SK-N-MC (cell line): ENCODE results near the gene KLHL35.

Experiments
- DNase-seq: peaks from one replicate; pipeline ENCODE4 v3.0.0-alpha.2; 2011; ENCODE audit warnings: low read depth, low spot score
- H3K27ac ChIP-seq: fragments of 200-600 bp; sonication (generic); 2 replicates; pipeline ENCODE4 v1.5.1; 2016; ENCODE audit warnings: mixed run types
- H3K36me3 ChIP-seq: fragments of 200-600 bp; sonication (generic); 2 replicates; pipeline ENCODE4 v1.6.1; 2017; ENCODE audit warnings: antibody characterized with exemption, low read length, mixed read lengths; ENCODE audit not compliant: insufficient read depth
- H3K4me3 ChIP-seq: fragments of 200-600 bp; sonication (generic); 2 replicates; pipeline ENCODE4 v1.5.1; 2016
- H3K9ac ChIP-seq: fragments of 200-600 bp; sonication (generic); 2 replicates; pipeline ENCODE4 v1.8.0; 2017; ENCODE audit warnings: mixed run types, mixed read lengths; ENCODE audit not compliant: insufficient read length
- H3K9me3 ChIP-seq: fragments of 200-600 bp; sonication (generic); 2 replicates; pipeline ENCODE4 v1.6.1; 2017; ENCODE audit warnings: low read depth, mild to moderate bottlenecking, antibody characterized with exemption, low read length, moderate library complexity, mixed read lengths
- EZH2 ChIP-seq: fragments of 200-600 bp; sonication (generic); IDR thresholded peaks from one replicate; pipeline ENCODE4 v1.6.1; 2017; ENCODE audit warnings: antibody characterized with exemption
- FOXP2 ChIP-seq: optimal IDR thresholded peaks from 2 replicates; pipeline ENCODE3; 2011; ENCODE audit warnings: mild to moderate bottlenecking, moderate library complexity; ENCODE audit not compliant: insufficient read depth; ENCODE audit errors: extremely low read length, control extremely low read depth
- POLR2AphosphoS5 ChIP-seq: IDR thresholded peaks from 2 replicates; pipeline ENCODE4 v1.6.1; 2012; ENCODE audit warnings: mild to moderate bottlenecking, low read depth, low read length, borderline replicate concordance

KLHL35 gene

DNA sequence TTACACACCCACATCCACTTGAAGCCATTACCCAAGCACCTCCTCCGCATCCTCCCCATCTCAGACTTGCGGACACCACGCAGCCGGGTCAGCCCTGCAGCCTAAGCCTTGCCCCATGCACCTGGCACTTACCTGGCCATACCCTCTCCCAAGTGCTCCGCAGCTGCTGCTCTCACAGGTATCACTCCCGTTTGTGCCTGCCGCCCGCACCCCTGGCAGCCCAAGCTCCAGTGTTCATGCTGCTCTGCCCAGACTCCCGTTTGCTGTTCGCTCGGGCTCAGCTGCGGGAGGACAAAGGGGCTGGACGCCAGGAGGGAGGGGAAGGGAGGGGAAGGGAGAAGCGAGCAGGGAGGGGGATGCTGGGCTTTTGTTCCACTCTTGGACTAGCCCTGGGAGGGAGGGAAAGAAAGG is at the start of gene KLHL35:
Gene KLHL35, minus strand, starts transcription at position 293 of the 411 bp plus-strand sequence. CDS start 2,574 bp downstream, outside the sequence.
- no peak for DNase-seq
- no peak for TF ChIP-seq FOXP2
- TF ChIP-seq EZH2 = no peak
- no peak for TF ChIP-seq POLR2AphosphoS5
- Histone ChIP-seq H3K27ac (no peak within 1 kb of the TSS), H3K9me3 (no peaks in the 10 kb centered on the region), H3K4me3 (no peak within 1 kb of the TSS), H3K36me3 (no peaks in the 10 kb centered on the region), H3K9ac (no peak within 1 kb of the TSS)

- Histone ChIP-seq H3K27ac (no peak overlapping the region), H3K36me3 (no peaks in the 10 kb centered on the region), H3K4me3 (no peak overlapping the region), H3K9ac (no peak overlapping the region), H3K9me3 (no peaks in the 10 kb centered on the region)
- no peak for DNase-seq
- no peak for TF ChIP-seq FOXP2
- TF ChIP-seq EZH2 = no peak
- TF ChIP-seq POLR2AphosphoS5 = no peak
Measured at GRCh38 chr11:75481922-75482606, 49.1 kb upstream of the KLHL35 start.

DNA sequence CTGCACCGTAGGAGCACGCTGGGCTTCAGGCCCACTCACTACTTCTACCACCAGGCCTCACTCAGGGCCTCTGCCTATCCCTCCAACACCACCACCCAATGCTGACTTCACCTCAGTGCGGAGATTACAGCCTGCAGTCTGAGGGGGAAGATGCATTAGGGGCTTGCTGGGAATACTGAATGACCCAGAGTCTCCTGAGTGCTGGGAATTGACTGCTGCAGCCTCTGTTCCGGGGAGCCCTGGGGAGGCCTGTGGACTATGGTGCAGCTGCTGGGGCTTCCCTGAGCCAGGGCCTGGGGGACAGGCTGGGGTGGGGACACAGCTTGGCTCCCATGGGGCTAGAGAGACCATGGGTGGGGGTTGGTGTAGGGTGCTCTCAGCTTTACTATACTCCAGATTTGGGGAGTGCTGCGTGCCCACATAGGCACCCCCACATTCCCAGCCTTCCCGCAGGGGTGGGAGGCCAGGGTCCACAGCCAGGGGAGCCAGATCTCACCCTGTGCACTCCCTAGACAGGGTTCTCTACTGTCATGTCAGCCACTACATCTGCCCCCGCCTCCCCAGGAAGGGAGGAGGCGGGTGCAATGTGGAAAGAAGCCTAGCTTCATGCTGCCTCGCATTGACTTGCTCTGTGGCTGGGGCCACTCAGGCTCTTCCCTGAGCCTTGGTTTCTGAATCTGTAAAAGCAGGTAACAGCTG is 48.4 kb upstream of the KLHL35 start:
- no peaks in the 10 kb centered on the region for H3K36me3 ChIP-seq
- H3K27ac ChIP-seq = no peak overlapping the region
- no peaks in the 10 kb centered on the region for H3K9me3 ChIP-seq
- TF ChIP-seq EZH2 (no peak), FOXP2 (no peak), POLR2AphosphoS5 (no peak)
- no peak overlapping the region for H3K9ac ChIP-seq
- H3K4me3 ChIP-seq = no peak overlapping the region
- DNase-seq = no peak

DNA sequence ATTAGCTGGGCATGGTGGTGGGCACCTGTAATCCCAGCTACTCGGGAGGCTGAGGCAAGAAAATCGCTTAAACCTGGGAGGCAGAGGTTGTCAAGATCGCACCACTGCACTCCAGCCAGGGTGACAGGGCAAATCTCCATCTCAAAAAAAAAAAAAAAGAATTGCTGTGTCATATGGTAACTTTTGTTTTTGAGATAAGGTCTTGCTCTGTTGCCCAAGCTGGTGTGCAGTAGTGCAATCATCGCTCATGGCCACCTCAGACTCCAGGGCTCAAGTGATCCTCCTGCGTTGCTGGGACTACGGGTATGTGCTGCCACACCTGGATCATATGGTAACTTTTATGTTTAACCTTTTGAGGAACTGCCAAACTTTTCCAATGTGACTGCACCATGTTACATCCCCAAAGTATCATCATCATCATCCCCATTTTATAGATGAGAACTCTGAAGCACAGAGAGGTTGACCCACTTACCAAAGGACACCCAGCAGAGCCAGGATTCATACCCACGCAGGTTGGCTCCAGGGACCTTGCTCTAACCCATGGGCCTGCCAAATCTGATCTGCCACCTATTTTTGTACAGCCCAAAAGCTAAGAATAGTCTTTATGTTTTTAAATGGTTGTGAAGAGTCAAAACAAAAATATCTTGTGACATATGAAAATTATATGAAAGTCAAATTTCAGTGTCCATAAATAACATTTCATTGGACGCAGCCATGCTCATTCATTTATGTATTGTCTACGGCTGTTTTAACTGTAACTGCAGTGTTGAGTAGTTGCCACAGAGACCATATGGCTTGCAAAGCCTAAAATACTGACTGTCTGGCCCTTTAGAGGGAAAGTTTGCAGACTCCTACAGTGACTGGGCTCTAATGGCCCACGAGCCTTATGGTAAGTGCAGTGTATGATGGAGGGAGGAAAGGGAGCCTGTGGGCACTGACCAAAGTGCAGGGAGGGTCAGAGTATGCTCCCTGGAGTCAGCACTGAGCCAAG is 47.5 kb upstream of the KLHL35 start:
- Histone ChIP-seq H3K4me3 (no peak overlapping the region), H3K9ac (no peak overlapping the region), H3K36me3 (no peaks in the 10 kb centered on the region), H3K27ac (no peak overlapping the region), H3K9me3 (no peaks in the 10 kb centered on the region)
- no peak for DNase-seq
- TF ChIP-seq FOXP2 (no peak), EZH2 (no peak), POLR2AphosphoS5 (no peak)

DNA sequence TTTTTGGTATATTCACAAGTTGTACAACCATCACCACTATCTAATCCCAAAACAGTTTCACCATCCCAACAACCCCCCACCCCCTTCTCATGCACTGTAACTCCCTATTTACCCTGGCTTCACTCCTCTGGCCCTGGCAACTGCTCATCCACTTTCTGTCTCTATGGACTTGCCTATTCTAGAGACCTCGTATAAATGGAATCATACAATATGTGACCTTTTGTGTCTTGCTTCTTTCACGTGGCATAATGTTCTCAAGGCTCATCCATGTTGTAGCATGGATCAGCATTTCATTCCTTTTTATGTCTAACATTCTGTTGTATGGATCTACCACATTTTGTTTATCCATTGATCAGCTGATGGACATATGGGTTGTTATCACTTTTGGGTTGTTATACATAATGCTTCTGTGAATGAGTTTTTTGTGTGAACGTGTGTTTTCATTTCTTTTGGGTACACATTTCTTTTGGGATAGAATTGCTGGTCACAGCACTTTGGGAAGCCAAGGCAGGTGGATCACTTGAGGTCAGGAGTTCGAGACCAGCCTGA is 46.7 kb upstream of the KLHL35 start:
- H3K4me3 ChIP-seq = no peak overlapping the region
- TF ChIP-seq FOXP2 = no peak
- TF ChIP-seq POLR2AphosphoS5 = no peak
- no peak for TF ChIP-seq EZH2
- no peak overlapping the region for H3K27ac ChIP-seq
- no peak for DNase-seq
- H3K9ac ChIP-seq = no peak overlapping the region
- no peaks in the 10 kb centered on the region for H3K9me3 ChIP-seq
- no peaks in the 10 kb centered on the region for H3K36me3 ChIP-seq

DNA sequence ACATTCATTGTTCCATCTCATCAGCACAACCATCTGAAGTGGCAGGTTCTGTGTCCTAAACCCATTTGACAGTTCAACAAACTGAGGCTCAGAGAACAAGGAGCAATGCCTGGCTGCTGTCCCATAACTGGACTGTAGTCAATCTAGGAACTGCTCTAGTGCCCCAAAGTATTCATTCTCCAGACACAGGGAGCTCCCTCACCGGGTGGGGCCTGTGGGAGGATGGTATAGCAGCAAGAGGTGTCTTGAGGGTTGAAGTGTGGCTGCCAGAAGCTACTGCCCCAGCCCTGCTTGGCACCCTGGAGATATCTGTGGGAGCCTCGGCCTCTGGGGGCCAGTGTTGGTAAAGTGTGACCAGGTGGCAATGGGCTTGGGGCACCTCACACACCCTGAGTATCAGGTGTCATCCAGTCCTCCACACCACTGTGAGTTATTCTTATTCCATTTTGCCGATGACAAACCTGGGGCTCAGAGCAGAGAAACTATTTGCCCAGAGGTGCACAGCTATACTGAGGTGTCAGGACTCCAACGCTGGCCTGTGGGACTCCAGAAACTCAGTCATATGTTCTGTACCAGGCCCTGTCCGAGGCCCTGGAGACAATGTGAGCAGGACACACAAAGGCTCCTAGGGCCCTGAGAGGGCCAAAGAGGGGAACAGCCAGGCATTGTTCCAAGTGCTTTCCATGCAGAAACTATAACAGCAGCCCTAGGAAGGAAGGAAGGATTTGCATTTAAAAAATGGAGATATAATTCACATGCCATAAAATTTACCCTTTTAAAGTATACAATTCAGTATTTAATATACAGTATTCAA is 46.0 kb upstream of the KLHL35 start:
- no peak overlapping the region for H3K9ac ChIP-seq
- DNase-seq = no peak
- TF ChIP-seq EZH2 (no peak), POLR2AphosphoS5 (no peak), FOXP2 (no peak)
- H3K9me3 ChIP-seq = no peaks in the 10 kb centered on the region
- H3K4me3 ChIP-seq = no peak overlapping the region
- H3K27ac ChIP-seq = no peak overlapping the region
- no peaks in the 10 kb centered on the region for H3K36me3 ChIP-seq

DNA sequence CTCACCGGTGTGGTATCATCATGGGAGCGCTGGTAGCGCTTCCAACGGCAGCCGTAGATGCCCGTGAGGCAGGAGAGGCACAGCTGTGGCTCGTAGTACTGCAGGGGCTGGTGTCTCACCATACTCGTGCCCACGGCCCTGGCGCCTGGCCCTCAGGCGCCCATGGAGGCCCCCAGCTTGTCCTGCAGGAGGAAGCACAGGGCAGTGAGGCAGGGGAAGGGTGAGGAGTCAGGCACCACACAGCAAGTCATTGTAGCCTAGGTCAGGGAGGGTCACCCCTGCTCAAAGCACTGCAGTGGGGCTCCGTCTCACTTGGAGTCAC is 44.6 kb upstream of the KLHL35 start:
- H3K27ac ChIP-seq = no peak overlapping the region
- TF ChIP-seq FOXP2 (no peak), EZH2 (no peak), POLR2AphosphoS5 (no peak)
- no peaks in the 10 kb centered on the region for H3K36me3 ChIP-seq
- no peak overlapping the region for H3K4me3 ChIP-seq
- H3K9ac ChIP-seq = no peak overlapping the region
- no peaks in the 10 kb centered on the region for H3K9me3 ChIP-seq
- DNase-seq = no peak
